ENCODE data around the gene ACTG1. TPM values are rescaled to one million over a fixed set of nuclear protein-coding genes. Genes with fewer than 3 reads are reported as not detected.

Gene ACTG1
- total RNA-seq, 1 experiment from 2014 or later, result 4,160 TPM

GRCh38 chr17:81513372-81513752 lies 763 bp upstream of the ACTG1 start:
- Mint-ChIP-seq H3K27me3 (ENCODE audit: low read depth) (peaks cover 14% of the 10 kb centered on the region), H3K4me1 (peaks cover 33 to 44% of the 10 kb centered on the region in 2 experiments), H3K4me3 (peak overlapping the region; percentile 68 to 80), H3K36me3 (ENCODE audit: insufficient read depth in 1 of 3, low read depth in 3 of 3) (peaks cover 38 to 43% (median 39%) of the 10 kb centered on the region in 3 experiments), H3K27ac (peak overlapping the region; percentile 52 to 84 (median 78); a peak in 5 of 7 replicates), H3K9me3 (peaks cover 7 to 19% of the 10 kb centered on the region in 2 experiments; a peak in 4 of 5 replicates)
- no peak overlapping the region for H2BK12ac ChIP-seq (ENCODE audit: insufficient read length, low read depth, low read length)
- no peak overlapping the region for H2AK5ac ChIP-seq (ENCODE audit: insufficient read length, low read length)
- H2BK20ac ChIP-seq (ENCODE audit: low read depth, low read length, poor library complexity, severe bottlenecking), result no peak overlapping the region
- H4K5ac ChIP-seq (ENCODE audit: insufficient read length, low read depth, low read length), result no peak overlapping the region
- no peaks in the 10 kb centered on the region; the same call in 1 of the 2 replicates for H3K27me3 ChIP-seq (ENCODE audit: insufficient read depth, low read length)
- peaks cover 2% of the 10 kb centered on the region for H3K79me1 ChIP-seq (ENCODE audit: insufficient read depth, low read depth, low read length, poor library complexity, severe bottlenecking)
- H3K9ac ChIP-seq (ENCODE audit: extremely low read depth, insufficient read length, low read length), result peak overlapping the region; percentile 54
- peak overlapping the region; percentile 52 for H3K4me2 ChIP-seq (ENCODE audit: insufficient read depth, insufficient read length, low read length)
- peak overlapping the region; percentile 94 for H4K91ac ChIP-seq (ENCODE audit: insufficient read length, low read depth, low read length)
- peaks cover 25% of the 10 kb centered on the region; the same call in 1 of the 2 replicates for H3K79me2 ChIP-seq (ENCODE audit: insufficient read depth, low read length)
- peak overlapping the region; percentile 97 for H3K18ac ChIP-seq (ENCODE audit: insufficient read length, low read depth, low read length)
- H3K56ac ChIP-seq (ENCODE audit: insufficient read length, low read depth, low read length), result no peak overlapping the region
- H4K20me1 ChIP-seq (ENCODE audit: control insufficient read depth, insufficient read depth, insufficient read length), result no peaks in the 10 kb centered on the region
- H2AFZ ChIP-seq (ENCODE audit: low read length), result no peak overlapping the region
- peaks cover 3% of the 10 kb centered on the region; the same call in 1 of the 2 replicates for H3K4me1 ChIP-seq (ENCODE audit: insufficient read depth, low read length)
- H2BK120ac ChIP-seq (ENCODE audit: low read depth, low read length, poor library complexity, severe bottlenecking), result peak overlapping the region; percentile 71
- H3T11ph ChIP-seq (ENCODE audit: low read length), result no peak overlapping the region
- H3K23me2 ChIP-seq (ENCODE audit: insufficient read length, low read depth, low read length, poor library complexity, severe bottlenecking), result peaks cover 35% of the 10 kb centered on the region
- H3K14ac ChIP-seq (ENCODE audit: insufficient read depth, low read length), result peak overlapping the region; percentile 95
- peak overlapping the region; percentile 91; the same call in 1 of the 2 replicates for H3K4ac ChIP-seq (ENCODE audit: low read depth, low read length)
- DNase-seq, result peak; percentile 90
- no peaks in the 10 kb centered on the region for H3K9me3 ChIP-seq (ENCODE audit: control insufficient read depth, low read depth, low read length)
- no peak overlapping the region for H3K23ac ChIP-seq (ENCODE audit: insufficient read length, low read depth, low read length)
- no CpG with 5 or more reads among the region's 23 CpGs for WGBS (ENCODE audit: extremely low coverage, insufficient read length, low lambda C conversion rate)
- no peak overlapping the region for H2BK15ac ChIP-seq (ENCODE audit: low read depth, low read length)
- H3K27ac ChIP-seq (ENCODE audit: insufficient read length, low read depth, low read length), result no peak overlapping the region
- no peak overlapping the region for H4K8ac ChIP-seq (replicated peaks; ENCODE audit: insufficient read length, low read depth, low read length)
- no peak overlapping the region for H2BK5ac ChIP-seq (ENCODE audit: insufficient read length, low read length)
- no peak for TF ChIP-seq CTCF (conservative IDR thresholded peaks at IDR 0.05)

All from H9 (cell line).